Measurements from ENCODE around the gene ABRACL. TPM values are rescaled to one million over a fixed set of nuclear protein-coding genes. Genes with fewer than 3 reads are reported as not detected.

ABRACL gene
- polyA plus RNA-seq, 3 donors = 39.5 to 174 (median 142) TPM

GRCh38 chr6:139060332-139060731, 31.8 kb downstream of the ABRACL start:
- Mint-ChIP-seq H3K27ac (no peak overlapping the region), H3K4me3 (no peak overlapping the region), H3K9me3 (peaks cover 0 to 4% (median 0%) of the 10 kb centered on the region in 7 donors), H3K36me3 (no peaks in the 10 kb centered on the region), H3K4me1 (no peaks in the 10 kb centered on the region), H3K27me3 (ENCODE audit: low read depth in 3 of 3) (peaks cover 0 to 3% (median 2%) of the 10 kb centered on the region in 3 donors)
- Histone ChIP-seq H4K20me1 (ENCODE audit: insufficient read depth, low read length) (no peaks in the 10 kb centered on the region), H3K36me3 (replicated peaks in 1 of 2; ENCODE audit: control insufficient read depth in 1 of 2, insufficient read depth in 2 of 2, low read length in 2 of 2) (no peaks in the 10 kb centered on the region), H3K4me1 (ENCODE audit: control insufficient read depth in 1 of 2, insufficient read depth in 2 of 2, low read length in 2 of 2) (no peaks in the 10 kb centered on the region), H3K9ac (ENCODE audit: insufficient read depth, low read length, poor library complexity, severe bottlenecking) (no peak overlapping the region), H3K4me3 (replicated peaks in 1 of 3; ENCODE audit: low read depth in 2 of 3, low read length in 3 of 3) (no peak overlapping the region), H3K4me2 (replicated peaks; ENCODE audit: extremely low read depth, low read length, poor library complexity, severe bottlenecking) (no peak overlapping the region), H3K27ac (ENCODE audit: low read depth in 1 of 2, low read length in 2 of 2) (no peak overlapping the region), H2AFZ (ENCODE audit: insufficient read depth, low read depth, low read length, poor library complexity, severe bottlenecking) (no peak overlapping the region), H3K9me3 (replicated peaks in 1 of 2; ENCODE audit: control insufficient read depth in 1 of 2, insufficient read depth in 1 of 2, low read length in 2 of 2) (no peaks in the 10 kb centered on the region), H3K79me2 (ENCODE audit: insufficient read depth, low read length) (no peaks in the 10 kb centered on the region), H3K27me3 (ENCODE audit: control insufficient read depth in 2 of 2, insufficient read depth in 2 of 2, low read length in 2 of 2) (no peaks in the 10 kb centered on the region)
- intact Hi-C loops (cut with micrococcal nuclease) = no loop called here
- DNase-seq = no peak
- TF ChIP-seq CTCF (IDR thresholded peaks at IDR 0.05) = no peak

DNA sequence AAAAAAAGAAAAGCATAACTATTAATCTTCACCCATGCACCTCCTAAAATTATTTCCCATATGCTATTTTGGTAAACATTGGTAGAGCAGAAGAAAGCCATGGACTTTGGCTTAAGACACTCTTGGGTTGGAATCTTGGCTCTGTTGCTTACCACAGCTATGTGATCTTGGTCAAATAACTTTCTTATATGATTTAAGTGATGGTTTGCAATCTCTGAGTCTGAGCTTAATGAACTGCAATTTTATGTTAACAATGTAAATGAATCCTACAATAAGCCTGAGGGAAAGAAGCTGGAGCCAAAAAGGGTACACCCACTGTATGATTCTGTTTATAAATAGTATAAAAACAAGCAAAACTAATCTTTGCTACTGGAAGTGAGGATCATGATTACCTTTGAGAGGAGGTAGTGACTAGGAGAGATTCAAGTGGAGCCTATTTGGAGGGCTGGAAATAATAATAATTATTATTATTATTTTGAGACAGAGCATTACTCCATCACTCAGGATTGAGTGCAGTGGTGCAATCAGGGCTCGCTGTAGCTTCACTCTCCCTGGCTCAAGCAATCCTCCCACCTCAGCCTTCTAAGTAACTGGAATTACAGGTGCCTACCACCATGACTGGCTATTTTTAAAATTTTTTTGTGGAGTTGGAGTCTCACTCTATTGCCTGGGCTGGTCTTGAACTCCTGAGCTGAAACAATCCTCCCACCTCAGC, 34.5 kb downstream of the ABRACL start:
- no peaks in the 10 kb centered on the region for H3K9me3 ChIP-seq (replicated peaks in 1 of 2; ENCODE audit: control insufficient read depth in 1 of 2, insufficient read depth in 1 of 2, low read length in 2 of 2)
- no peak for DNase-seq
- H3K27me3 Mint-ChIP-seq (ENCODE audit: low read depth in 3 of 3) = peaks cover 1 to 4% (median 3%) of the 10 kb centered on the region in 3 donors
- TF ChIP-seq CTCF (IDR thresholded peaks at IDR 0.05) = no peak
- peaks cover 0 to 2% (median 0%) of the 10 kb centered on the region in 7 donors for H3K9me3 Mint-ChIP-seq
- H3K27me3 ChIP-seq (ENCODE audit: control insufficient read depth in 2 of 2, insufficient read depth in 2 of 2, low read length in 2 of 2) = no peaks in the 10 kb centered on the region
- WGBS (ENCODE audit: insufficient coverage) = no CpG with 5 or more reads among the region's 1 CpG
- no peaks in the 10 kb centered on the region for H3K4me1 ChIP-seq (ENCODE audit: control insufficient read depth in 1 of 2, insufficient read depth in 2 of 2, low read length in 2 of 2)
- H4K20me1 ChIP-seq (ENCODE audit: insufficient read depth, low read length) = no peaks in the 10 kb centered on the region
- intact Hi-C loops (cut with micrococcal nuclease) = no loop called here
- H3K79me2 ChIP-seq (ENCODE audit: insufficient read depth, low read length) = no peaks in the 10 kb centered on the region
- H3K27ac Mint-ChIP-seq = no peak overlapping the region
- H3K4me3 Mint-ChIP-seq = no peak overlapping the region
- H2AFZ ChIP-seq (ENCODE audit: insufficient read depth, low read depth, low read length, poor library complexity, severe bottlenecking) = no peak overlapping the region
- no peak overlapping the region for H3K4me2 ChIP-seq (replicated peaks; ENCODE audit: extremely low read depth, low read length, poor library complexity, severe bottlenecking)
- H3K4me3 ChIP-seq (replicated peaks in 1 of 3; ENCODE audit: low read depth in 2 of 3, low read length in 3 of 3) = no peak overlapping the region
- H3K27ac ChIP-seq (ENCODE audit: low read depth in 1 of 2, low read length in 2 of 2) = no peak overlapping the region
- H3K36me3 ChIP-seq (replicated peaks in 1 of 2; ENCODE audit: control insufficient read depth in 1 of 2, insufficient read depth in 2 of 2, low read length in 2 of 2) = no peaks in the 10 kb centered on the region
- no peak overlapping the region for H3K9ac ChIP-seq (ENCODE audit: insufficient read depth, low read length, poor library complexity, severe bottlenecking)
- no peaks in the 10 kb centered on the region for H3K36me3 Mint-ChIP-seq
- no peaks in the 10 kb centered on the region for H3K4me1 Mint-ChIP-seq
